Measurements from ENCODE around the gene CST7. TPM values are rescaled to one million over a fixed set of nuclear protein-coding genes. Genes with fewer than 3 reads are reported as not detected.
"Not testable (repeated sequence)": the region's sequence is repeated elsewhere in the genome, so short reads cannot be mapped to it uniquely, and the experiment has no call there.

The CST7 gene
- total RNA-seq, 1 donor from 2014 or later, result 6.7 TPM

- intact Hi-C loops (cut with DNase I), result loop anchor here (10.0 kb wide), 1 partner anchor 181 kb away; no protein-coding TSS in a partner anchor
- no peak for ATAC-seq
- no peak for DNase-seq (ENCODE audit: low spot score)
These were observed 45.1 kb downstream of the CST7 start for GRCh38 chr20:24994186-24994465.

- intact Hi-C loops (cut with DNase I), result loop anchor here (5.0 to 10.0 kb wide), 3 partner anchors 38 to 180 kb away; no protein-coding TSS in a partner anchor
- DNase-seq (ENCODE audit: low spot score) (peak; percentile 91), ATAC-seq (peak; percentile 69)
These were observed 45.6 kb downstream of the CST7 start for GRCh38 chr20:24994470-24995368.

- DNase-seq (ENCODE audit: low spot score), result peak; percentile 23
- ATAC-seq, result no peak
These were observed 46.8 kb downstream of the CST7 start for GRCh38 chr20:24995741-24996448.

GRCh38 chr20:24996449-24997377, 47.6 kb downstream of the CST7 start:
- peak; percentile 23 for DNase-seq (ENCODE audit: low spot score)
- ATAC-seq, result no peak
- intact Hi-C loops (cut with DNase I), result loop anchor here (5.0 to 10.0 kb wide), 3 partner anchors 36 to 178 kb away; no protein-coding TSS in a partner anchor

More at GRCh38 chr20:24995741-24996448, 46.8 kb downstream of the CST7 start:
- intact Hi-C loops (cut with DNase I), result loop anchor here (5.0 to 10.0 kb wide), 3 partner anchors 36 to 179 kb away; no protein-coding TSS in a partner anchor

- DNase-seq (ENCODE audit: low spot score) (peak; percentile 19), ATAC-seq (no peak)
- intact Hi-C loops (cut with DNase I), result loop anchor here (5.0 to 10.0 kb wide), 3 partner anchors 34 to 177 kb away; no protein-coding TSS in a partner anchor
These were observed 49.1 kb downstream of the CST7 start for GRCh38 chr20:24998121-24998520.

GRCh38 chr20:24998631-24999445, 49.8 kb downstream of the CST7 start:
- DNase-seq (ENCODE audit: low spot score), result peak; percentile 32
- intact Hi-C loops (cut with DNase I), result loop anchor here (5.0 to 10.0 kb wide), 3 partner anchors 33 to 176 kb away; no protein-coding TSS in a partner anchor
- ATAC-seq, result no peak

- no peak for ATAC-seq
- DNase-seq (ENCODE audit: low spot score), result peak; percentile 41
- intact Hi-C loops (cut with DNase I), result loop anchor here (5.0 to 10.0 kb wide), 3 partner anchors 33 to 175 kb away; no protein-coding TSS in a partner anchor
These were observed 50.5 kb downstream of the CST7 start for GRCh38 chr20:24999568-24999967.

- intact Hi-C loops (cut with DNase I), result no loop called here
- peak; percentile 70 for DNase-seq (ENCODE audit: low spot score)
- ATAC-seq, result peak; percentile 83
These were observed 51.3 kb downstream of the CST7 start for GRCh38 chr20:25000268-25000801.

GRCh38 chr20:25001323-25001722, 52.3 kb downstream of the CST7 start:
- DNase-seq (ENCODE audit: low spot score); intact Hi-C loops (cut with DNase I); ATAC-seq: not testable (repeated sequence)

- DNase-seq (ENCODE audit: low spot score) (no peak), ATAC-seq (no peak)
- intact Hi-C loops (cut with DNase I), result no loop called here
These were observed 53.9 kb downstream of the CST7 start for GRCh38 chr20:25003002-25003401.

GRCh38 chr20:25005220-25005619, 56.2 kb downstream of the CST7 start:
- DNase-seq (ENCODE audit: low spot score) (peak; percentile 31), ATAC-seq (no peak)
- intact Hi-C loops (cut with DNase I), result no loop called here

- DNase-seq (ENCODE audit: low spot score) (peak; percentile 45), ATAC-seq (no peak)
- intact Hi-C loops (cut with DNase I), result no loop called here
These were observed 56.6 kb downstream of the CST7 start for GRCh38 chr20:25005661-25006060.

- DNase-seq (ENCODE audit: low spot score) (peak; percentile 43), ATAC-seq (no peak)
- intact Hi-C loops (cut with DNase I), result no loop called here
These were observed 57.5 kb downstream of the CST7 start for GRCh38 chr20:25006431-25007167.

GRCh38 chr20:25007491-25008305, 58.6 kb downstream of the CST7 start:
- ATAC-seq (no peak), DNase-seq (ENCODE audit: low spot score) (peak; percentile 51)
- intact Hi-C loops (cut with DNase I), result no loop called here

GRCh38 chr20:25008388-25009217, 59.5 kb downstream of the CST7 start:
- ATAC-seq, result no peak
- intact Hi-C loops (cut with DNase I), result no loop called here
- DNase-seq (ENCODE audit: low spot score), result peak; percentile 37

Data from sciatic nerve (tissue), 2 donors.